ENCODE data around the gene EXOC4.
"Not testable (repeated sequence)": the region's sequence is repeated elsewhere in the genome, so short reads cannot be mapped to it uniquely, and the experiment has no call there.

EXOC4 gene

GRCh38 chr7:133278975-133279374, 26.1 kb downstream of the EXOC4 start:
- DNase-seq = not testable (repeated sequence)

- DNase-seq = no peak
These were observed 29.2 kb downstream of the EXOC4 start for GRCh38 chr7:133282094-133282493.

DNA sequence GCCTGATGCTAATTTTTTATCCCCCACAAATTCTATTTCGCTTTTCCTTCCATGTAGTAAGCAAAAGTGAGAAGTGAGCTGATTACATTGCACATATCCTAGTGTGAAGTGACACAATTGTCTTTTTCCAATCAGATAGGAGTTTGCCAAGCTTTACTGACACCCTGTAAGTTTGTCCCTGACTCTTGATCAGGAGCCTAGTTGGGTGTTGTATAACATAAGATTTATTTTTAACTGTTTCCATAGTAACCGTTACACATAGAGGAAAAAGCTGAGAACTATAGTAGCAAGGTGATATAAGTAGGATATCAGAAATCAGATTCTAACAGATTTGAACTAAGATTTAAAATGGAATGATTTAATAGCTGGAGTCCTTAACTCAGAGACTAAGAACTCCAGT, 31.2 kb downstream of the EXOC4 start:
- no peak for DNase-seq

DNA sequence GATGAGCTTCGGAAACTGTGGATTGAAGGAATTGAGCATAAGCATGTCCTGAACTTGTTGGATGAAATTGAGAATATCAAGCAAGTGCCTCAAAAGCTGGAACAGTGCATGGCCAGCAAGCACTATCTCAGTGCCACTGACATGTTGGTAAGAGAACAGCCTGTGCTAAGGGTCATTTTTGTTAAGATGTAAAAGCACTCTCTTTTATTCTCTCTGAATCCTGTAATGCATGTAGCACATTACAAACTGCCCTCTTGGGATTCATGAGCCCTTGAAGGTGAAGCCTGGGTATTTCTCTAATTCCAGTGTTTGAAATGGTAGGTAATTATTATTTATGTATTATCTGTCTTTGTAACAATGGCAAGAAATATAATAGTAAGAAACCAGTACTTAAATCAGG, 36.1 kb downstream of the EXOC4 start:
- DNase-seq = no peak

DNA sequence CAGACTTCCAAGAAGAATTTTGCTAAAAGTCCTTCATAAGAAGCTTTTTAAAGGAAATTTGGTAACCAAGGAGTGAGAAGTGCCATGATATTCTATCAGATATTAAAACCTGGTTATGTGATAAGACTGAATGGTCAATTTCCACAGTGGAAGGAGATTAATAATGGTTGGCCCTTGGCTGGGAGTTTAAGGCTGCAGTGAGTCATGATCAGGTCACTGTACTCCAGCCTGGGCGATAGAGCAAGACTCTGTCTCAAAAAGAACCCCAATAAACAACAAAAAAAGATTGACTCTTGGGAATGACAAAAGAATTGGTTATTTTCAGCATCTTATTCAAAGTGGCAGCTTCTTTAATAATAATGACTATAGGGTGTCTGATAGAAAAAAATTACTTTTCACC, 37.2 kb downstream of the EXOC4 start:
- no peak for DNase-seq

DNA sequence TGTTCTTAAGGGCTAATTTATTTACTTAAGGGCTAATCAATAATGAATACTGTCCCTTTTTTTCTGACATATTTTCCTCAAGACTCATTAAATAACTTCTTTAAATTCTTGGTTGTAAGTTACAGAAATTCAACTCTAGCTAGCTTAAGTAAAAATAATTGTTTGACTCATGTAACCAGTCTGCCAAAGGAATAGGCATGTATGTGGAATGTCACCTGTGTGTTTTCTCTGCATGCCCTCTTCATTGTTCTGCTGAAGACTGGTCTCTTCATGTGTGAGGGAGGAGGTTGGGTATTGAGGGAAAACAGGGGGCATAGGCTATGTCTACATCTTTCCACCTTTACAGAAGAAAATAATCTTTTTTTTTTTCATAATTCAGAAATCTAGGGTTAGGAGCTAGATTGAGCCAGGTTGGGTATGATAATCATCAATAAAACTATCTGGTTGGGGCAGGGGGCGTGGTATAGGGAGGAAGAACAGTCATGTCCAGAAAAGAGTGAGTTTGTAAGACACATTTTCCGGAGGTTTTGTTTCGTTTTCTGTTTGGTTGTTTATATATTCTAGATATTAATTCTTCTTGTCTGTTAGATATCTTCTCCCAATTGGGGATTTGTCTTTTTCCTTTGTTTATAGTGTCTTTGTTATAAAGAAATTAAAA, 37.9 kb downstream of the EXOC4 start:
- no peak for DNase-seq

DNA sequence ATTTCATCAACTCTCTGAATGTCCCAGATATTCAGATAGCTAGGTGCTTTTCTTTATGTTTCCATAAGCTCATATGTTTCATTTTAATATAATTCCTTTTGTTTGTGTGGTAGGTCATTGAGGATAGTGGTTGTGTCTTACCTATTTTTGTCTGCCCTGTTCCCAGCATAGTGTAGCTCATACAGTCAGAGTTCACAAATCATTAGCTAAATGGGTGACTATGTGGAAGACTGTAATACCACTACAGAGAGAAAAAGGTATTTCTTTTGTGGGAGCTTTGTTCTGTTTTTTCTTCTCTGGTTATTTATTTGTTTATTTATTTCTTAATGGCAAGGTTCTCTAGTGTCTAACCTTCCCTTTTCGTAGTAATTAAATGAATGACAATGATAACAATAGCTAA, 39.8 kb downstream of the EXOC4 start:
- no peak for DNase-seq

DNA sequence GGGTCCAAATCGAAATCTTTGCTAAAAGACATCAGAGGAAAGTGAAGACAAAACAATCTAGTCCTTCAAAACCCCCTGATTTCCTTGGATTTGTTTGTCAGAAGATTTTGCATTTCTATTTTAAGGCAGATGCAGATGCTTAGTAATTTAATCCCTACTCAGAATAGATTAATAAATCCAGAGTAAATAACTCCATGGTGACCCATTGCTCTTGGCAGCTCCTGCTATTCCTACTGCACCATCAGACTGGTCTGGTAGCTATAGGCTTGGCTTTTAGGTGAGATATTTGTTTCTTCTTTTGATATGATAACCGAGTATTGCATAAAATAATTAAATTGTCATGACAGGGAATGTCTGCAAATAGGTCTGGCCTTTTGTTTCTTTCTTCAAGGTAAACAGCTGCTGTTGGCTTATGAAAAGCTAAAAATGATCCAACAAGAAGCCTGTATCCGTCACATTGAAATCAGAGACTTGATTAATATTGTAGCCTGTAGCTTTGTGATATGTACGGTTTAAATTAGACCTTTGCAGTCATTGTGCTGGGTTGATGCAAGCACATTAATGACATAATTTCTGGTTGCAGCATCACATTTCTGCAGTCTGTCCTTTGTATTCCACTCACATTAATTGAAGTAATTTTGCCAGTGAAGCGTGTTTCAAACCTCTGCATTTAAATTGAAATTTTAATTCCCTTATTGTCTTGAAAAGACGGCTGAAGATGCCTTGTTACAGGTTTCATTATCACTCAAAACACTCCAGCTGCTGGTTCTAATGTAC, 40.7 kb downstream of the EXOC4 start:
- no peak for DNase-seq

GRCh38 chr7:133294234-133294633, 41.4 kb downstream of the EXOC4 start:
- DNase-seq = no peak

GRCh38 chr7:133295484-133295883, 42.6 kb downstream of the EXOC4 start:
- no peak for DNase-seq

GRCh38 chr7:133297093-133297492, 44.2 kb downstream of the EXOC4 start:
- DNase-seq = no peak

- DNase-seq = no peak
These were observed 45.2 kb downstream of the EXOC4 start for GRCh38 chr7:133298080-133298479.

DNA sequence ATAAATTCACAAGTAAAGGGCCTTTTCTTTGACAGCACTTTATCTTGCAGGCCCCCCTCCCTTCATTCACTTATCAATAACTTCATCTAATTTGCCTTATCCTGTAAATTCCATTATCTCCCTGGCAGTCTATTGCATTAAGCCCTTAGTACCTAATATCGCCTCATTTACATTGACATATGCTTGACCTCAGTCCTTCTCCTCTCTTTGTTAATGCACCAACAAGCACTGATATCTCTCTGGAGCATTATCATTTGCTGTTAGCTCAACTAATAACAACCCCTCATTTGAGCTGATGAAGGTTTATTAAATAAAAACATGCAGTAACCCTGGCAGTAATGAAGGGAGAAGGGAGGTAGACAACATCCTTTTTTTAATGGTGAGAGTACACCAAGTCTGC, 46.8 kb downstream of the EXOC4 start:
- DNase-seq = no peak

DNA sequence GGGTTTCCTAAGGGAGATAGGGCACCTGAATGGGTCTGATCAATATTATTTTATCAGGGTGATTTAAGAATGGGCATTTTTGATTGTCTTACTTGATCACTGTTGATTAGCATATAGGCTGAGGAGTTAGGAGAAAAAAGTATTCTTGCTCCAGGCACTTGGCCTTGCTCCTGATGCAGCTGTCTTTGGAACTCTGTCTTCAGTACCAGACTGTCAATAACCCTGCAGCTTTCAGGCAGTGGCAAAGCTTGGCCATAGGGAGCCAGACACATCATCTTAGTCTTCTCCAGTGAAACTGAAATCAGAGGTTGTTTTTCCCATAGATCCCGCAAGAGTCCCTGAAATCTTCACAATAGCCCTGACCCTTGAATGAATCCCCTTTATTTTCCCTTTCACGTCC, 47.2 kb downstream of the EXOC4 start:
- no peak for DNase-seq

GRCh38 chr7:133300811-133301210, 47.9 kb downstream of the EXOC4 start:
- DNase-seq = no peak

GRCh38 chr7:133301444-133301843, 48.6 kb downstream of the EXOC4 start:
- DNase-seq = no peak

- no peak for DNase-seq
These were observed 50.5 kb downstream of the EXOC4 start for GRCh38 chr7:133303372-133303771.

DNA sequence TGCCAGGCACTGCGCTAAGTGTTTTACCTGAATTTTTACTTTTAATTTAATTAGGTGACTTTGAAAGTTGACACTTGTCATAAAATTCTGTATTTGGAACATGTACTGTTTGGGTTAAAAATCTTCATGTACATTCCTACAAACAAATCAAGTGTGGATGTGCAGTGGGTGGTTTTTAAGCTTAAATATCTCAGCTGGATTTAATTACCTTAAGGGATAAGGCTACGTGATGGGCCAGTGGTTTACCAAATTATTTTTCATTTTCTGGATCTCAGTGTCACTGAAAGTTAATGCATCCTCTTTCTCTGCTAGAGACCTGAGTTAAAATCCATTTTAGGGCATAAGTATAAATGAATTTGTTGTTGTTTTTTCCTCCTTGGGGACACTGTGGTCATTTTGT, 51.1 kb downstream of the EXOC4 start:
- DNase-seq = no peak

- no peak for DNase-seq
These were observed 56.5 kb downstream of the EXOC4 start for GRCh38 chr7:133309333-133309732.

GRCh38 chr7:133310232-133310862, 57.5 kb downstream of the EXOC4 start:
- DNase-seq = no peak

- no peak for DNase-seq
These were observed 60.7 kb downstream of the EXOC4 start for GRCh38 chr7:133313575-133313974.

- no peak for DNase-seq
These were observed 61.2 kb downstream of the EXOC4 start for GRCh38 chr7:133314084-133314483.

GRCh38 chr7:133315332-133316040, 62.6 kb downstream of the EXOC4 start:
- DNase-seq = no peak

DNA sequence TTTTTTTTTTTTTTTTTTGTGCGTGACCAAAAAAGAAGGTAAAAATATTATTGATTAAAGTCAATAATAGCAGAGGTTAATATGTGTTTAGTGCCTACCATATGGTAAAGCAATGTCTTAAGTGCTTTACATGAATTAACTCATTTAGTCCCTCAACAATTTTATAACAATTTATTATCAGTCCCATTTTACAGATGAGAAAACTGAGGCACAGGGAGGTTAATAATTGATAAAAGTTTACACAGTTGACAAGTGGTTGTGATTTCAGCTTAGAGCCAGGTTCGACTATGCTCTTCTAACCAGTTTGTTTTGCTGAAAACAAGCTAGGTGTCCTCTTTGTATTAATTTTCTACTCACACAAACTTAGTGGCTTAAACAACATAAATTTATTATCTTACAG, 67.0 kb downstream of the EXOC4 start:
- no peak for DNase-seq
